HG03342 (cell line): ENCODE data around the gene LZTS3.
"Not testable (repeated sequence)": the region's sequence is repeated elsewhere in the genome, so short reads cannot be mapped to it uniquely, and the experiment has no call there.

Source experiments
- ATAC-seq: cut with Tn5 transposase; IDR thresholded peaks from one replicate; pipeline ENCODE4 v1.9.1; 2021; ENCODE audit warnings: mild to moderate bottlenecking, moderate library complexity; ENCODE audit not compliant: unreplicated experiment

The LZTS3 gene

GRCh38 chr20:3193806-3194616 is 20.7 kb upstream of the LZTS3 start:
- ATAC-seq, result no peak

GRCh38 chr20:3192226-3193015 is 19.1 kb upstream of the LZTS3 start:
- no peak for ATAC-seq

GRCh38 chr20:3190681-3191111 is 17.3 kb upstream of the LZTS3 start:
- ATAC-seq, result no peak

GRCh38 chr20:3189561-3190131 is 16.3 kb upstream of the LZTS3 start:
- no peak for ATAC-seq

GRCh38 chr20:3188823-3189413 is 15.6 kb upstream of the LZTS3 start:
- ATAC-seq, result no peak

- ATAC-seq, result not testable (repeated sequence)
Observed at GRCh38 chr20:3187861-3188260, 14.5 kb upstream of the LZTS3 start.

GRCh38 chr20:3183896-3184612 is 10.7 kb upstream of the LZTS3 start:
- ATAC-seq, result no peak

GRCh38 chr20:3182429-3182828 is 9.1 kb upstream of the LZTS3 start:
- not testable (repeated sequence) for ATAC-seq

GRCh38 chr20:3181270-3181669 is 7.9 kb upstream of the LZTS3 start:
- no peak for ATAC-seq

GRCh38 chr20:3180319-3180718 is 7.0 kb upstream of the LZTS3 start:
- ATAC-seq, result no peak

- ATAC-seq, result no peak
Observed at GRCh38 chr20:3177746-3178485, 4.6 kb upstream of the LZTS3 start.

GRCh38 chr20:3175270-3175669 is 1.9 kb upstream of the LZTS3 start:
- no peak for ATAC-seq

- no peak for ATAC-seq
Observed at GRCh38 chr20:3174442-3175261, 1.3 kb upstream of the LZTS3 start.

- ATAC-seq, result peak; percentile 31
Observed at GRCh38 chr20:3173610-3174441, 477 bp upstream of the LZTS3 start.

GRCh38 chr20:3172126-3172932 is 1.0 kb downstream of the LZTS3 start:
- ATAC-seq, result no peak

GRCh38 chr20:3171391-3172125 is 1.8 kb downstream of the LZTS3 start:
- no peak for ATAC-seq
